Measurements from ENCODE around the gene JMJD8. TPM values are rescaled to one million over a fixed set of nuclear protein-coding genes. Genes with fewer than 3 reads are reported as not detected.

JMJD8 gene
- total RNA-seq: 55.3 TPM
- long read RNA-seq, transcript JMJD8-203 (8 exons, 1,015 nt): major isoform, 19 of 67 reads
- long read RNA-seq, partial matches to known transcripts: 37 of 67 reads
- long read RNA-seq, other reads (novel, unspliced or antisense): 5 of 67 reads

GRCh38 chr16:684071-684794 is at the start of gene JMJD8:
TSS of gene JMJD8 (minus strand) at chr16:684334. CDS start at chr16:684319, 15 bp downstream.
- DNase-seq (ENCODE audit: low spot score): peak; percentile 99

- DNase-seq (ENCODE audit: low spot score): no peak
Measured at GRCh38 chr16:733382-734207, 49.5 kb upstream of the JMJD8 start.

GRCh38 chr16:732936-733335 is 48.8 kb upstream of the JMJD8 start:
- DNase-seq (ENCODE audit: low spot score): no peak

GRCh38 chr16:732332-732731 is 48.2 kb upstream of the JMJD8 start:
- no peak for DNase-seq (ENCODE audit: low spot score)

- DNase-seq (ENCODE audit: low spot score): no peak
Measured at GRCh38 chr16:730666-731509, 46.8 kb upstream of the JMJD8 start.

GRCh38 chr16:729768-730665 is 45.9 kb upstream of the JMJD8 start:
- DNase-seq (ENCODE audit: low spot score): no peak

GRCh38 chr16:728890-729744 is 45.0 kb upstream of the JMJD8 start:
- no peak for DNase-seq (ENCODE audit: low spot score)

- DNase-seq (ENCODE audit: low spot score): no peak
Measured at GRCh38 chr16:728131-728889, 44.2 kb upstream of the JMJD8 start.

GRCh38 chr16:727291-727977 is 43.3 kb upstream of the JMJD8 start:
- no peak for DNase-seq (ENCODE audit: low spot score)

GRCh38 chr16:726438-727290 is 42.5 kb upstream of the JMJD8 start, which contains the start of the genes CCDC78 and HAGHL:
TSS of gene CCDC78 (minus strand) at chr16:726443. CDS start at chr16:726367, 76 bp downstream.
TSS of gene HAGHL (plus strand) at chr16:727106. CDS start at chr16:727510, 404 bp downstream.
- DNase-seq (ENCODE audit: low spot score): no peak

- DNase-seq (ENCODE audit: low spot score): no peak
Measured at GRCh38 chr16:726188-726437, 42.0 kb upstream of the JMJD8 start.

GRCh38 chr16:725463-726187 is 41.5 kb upstream of the JMJD8 start:
- DNase-seq (ENCODE audit: low spot score): no peak

GRCh38 chr16:725041-725376 is 40.9 kb upstream of the JMJD8 start:
- no peak for DNase-seq (ENCODE audit: low spot score)

GRCh38 chr16:724188-725040 is 40.3 kb upstream of the JMJD8 start:
- no peak for DNase-seq (ENCODE audit: low spot score)

GRCh38 chr16:723695-724094 is 39.6 kb upstream of the JMJD8 start:
- DNase-seq (ENCODE audit: low spot score): no peak

Measured in mesenteric fat pad (tissue), 1 donor.